IPS-15b (cell line): ENCODE results near the gene SFXN3.

Experiments
- H3K27me3 ChIP-seq: one replicate; pipeline ENCODE4 v1.6.1; 2013; ENCODE audit warnings: low read length; ENCODE audit not compliant: control insufficient read depth, insufficient read depth
- H3K36me3 ChIP-seq: one replicate; pipeline ENCODE4 v1.6.1; 2013; ENCODE audit warnings: low read length; ENCODE audit not compliant: control insufficient read depth, insufficient read depth
- H3K4me1 ChIP-seq: one replicate; pipeline ENCODE4 v1.6.1; 2013; ENCODE audit warnings: mild to moderate bottlenecking, low read length; ENCODE audit not compliant: control insufficient read depth, insufficient read depth
- H3K4me3 ChIP-seq: one replicate; pipeline ENCODE4 v1.5.1; 2013; ENCODE audit warnings: low read depth, low read length
- H3K9ac ChIP-seq: one replicate; pipeline ENCODE4 v1.6.1; 2013; ENCODE audit warnings: low read depth, mild to moderate bottlenecking, low read length
- H3K9me3 ChIP-seq: one replicate; pipeline ENCODE4 v1.6.1; 2013; ENCODE audit warnings: mild to moderate bottlenecking, low read length; ENCODE audit not compliant: control insufficient read depth, insufficient read depth

The SFXN3 gene

DNA sequence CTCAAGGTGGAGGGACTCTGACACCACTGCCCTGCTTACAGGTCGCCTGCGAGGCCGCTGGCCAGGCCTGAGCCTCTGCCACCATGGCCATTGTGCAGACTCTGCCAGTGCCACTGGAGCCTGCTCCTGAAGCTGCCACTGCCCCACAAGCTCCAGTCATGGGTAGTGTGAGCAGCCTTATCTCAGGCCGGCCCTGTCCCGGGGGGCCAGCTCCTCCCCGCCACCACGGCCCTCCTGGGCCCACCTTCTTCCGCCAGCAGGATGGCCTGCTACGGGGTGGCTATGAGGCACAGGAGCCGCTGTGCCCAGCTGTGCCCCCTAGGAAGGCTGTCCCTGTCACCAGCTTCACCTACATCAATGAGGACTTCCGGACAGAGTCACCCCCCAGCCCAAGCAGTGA lies 28.6 kb upstream of the SFXN3 start:
- no peak overlapping the region for H3K4me3 ChIP-seq
- H3K9me3 ChIP-seq = no peaks in the 10 kb centered on the region
- no peaks in the 10 kb centered on the region for H3K27me3 ChIP-seq
- H3K9ac ChIP-seq = no peak overlapping the region
- H3K36me3 ChIP-seq = peaks cover 20% of the 10 kb centered on the region
- H3K4me1 ChIP-seq = peaks cover 4% of the 10 kb centered on the region

DNA sequence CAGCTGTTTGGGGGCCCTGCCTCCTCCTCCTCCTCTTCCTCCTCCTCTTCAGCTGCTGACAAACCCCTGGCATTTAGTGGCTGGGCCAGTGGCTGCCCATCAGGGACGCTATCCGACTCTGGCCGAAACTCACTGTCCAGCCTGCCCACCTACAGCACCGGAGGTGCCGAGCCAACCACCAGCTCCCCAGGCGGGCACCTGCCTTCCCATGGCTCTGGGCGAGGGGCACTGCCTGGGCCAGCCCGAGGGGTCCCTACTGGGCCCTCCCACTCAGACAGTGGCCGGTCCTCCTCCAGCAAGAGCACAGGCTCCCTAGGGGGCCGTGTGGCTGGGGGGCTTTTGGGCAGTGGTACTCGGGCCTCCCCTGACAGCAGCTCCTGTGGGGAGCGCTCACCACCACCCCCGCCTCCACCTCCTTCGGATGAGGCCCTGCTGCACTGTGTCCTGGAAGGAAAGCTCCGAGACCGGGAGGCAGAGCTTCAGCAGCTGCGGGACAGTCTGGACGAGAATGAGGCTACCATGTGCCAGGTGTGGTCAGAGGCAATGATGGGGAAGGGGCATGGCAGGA lies 27.3 kb upstream of the SFXN3 start:
- peaks cover 1% of the 10 kb centered on the region for H3K4me1 ChIP-seq
- no peaks in the 10 kb centered on the region for H3K9me3 ChIP-seq
- H3K36me3 ChIP-seq = peaks cover 20% of the 10 kb centered on the region
- no peaks in the 10 kb centered on the region for H3K27me3 ChIP-seq
- H3K4me3 ChIP-seq = no peak overlapping the region
- no peak overlapping the region for H3K9ac ChIP-seq

DNA sequence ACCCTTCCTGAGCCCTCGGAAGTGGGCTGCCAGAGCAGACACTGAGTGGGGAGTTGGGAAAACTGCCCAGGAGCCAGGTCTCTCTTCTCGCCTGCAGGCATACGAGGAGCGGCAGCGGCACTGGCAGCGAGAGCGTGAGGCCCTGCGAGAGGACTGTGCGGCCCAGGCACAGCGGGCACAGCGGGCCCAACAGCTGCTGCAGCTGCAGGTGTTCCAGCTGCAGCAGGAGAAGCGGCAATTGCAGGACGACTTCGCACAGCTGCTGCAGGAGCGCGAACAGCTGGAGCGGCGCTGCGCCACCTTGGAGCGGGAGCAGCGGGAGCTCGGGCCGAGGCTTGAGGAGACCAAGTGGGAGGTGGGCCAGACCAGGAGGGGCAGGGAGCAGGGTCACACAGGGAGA lies 25.7 kb upstream of the SFXN3 start:
- H3K4me3 ChIP-seq = no peak overlapping the region
- no peaks in the 10 kb centered on the region for H3K4me1 ChIP-seq
- H3K9ac ChIP-seq = no peak overlapping the region
- H3K27me3 ChIP-seq = no peaks in the 10 kb centered on the region
- H3K36me3 ChIP-seq = peaks cover 20% of the 10 kb centered on the region
- H3K9me3 ChIP-seq = no peaks in the 10 kb centered on the region

DNA sequence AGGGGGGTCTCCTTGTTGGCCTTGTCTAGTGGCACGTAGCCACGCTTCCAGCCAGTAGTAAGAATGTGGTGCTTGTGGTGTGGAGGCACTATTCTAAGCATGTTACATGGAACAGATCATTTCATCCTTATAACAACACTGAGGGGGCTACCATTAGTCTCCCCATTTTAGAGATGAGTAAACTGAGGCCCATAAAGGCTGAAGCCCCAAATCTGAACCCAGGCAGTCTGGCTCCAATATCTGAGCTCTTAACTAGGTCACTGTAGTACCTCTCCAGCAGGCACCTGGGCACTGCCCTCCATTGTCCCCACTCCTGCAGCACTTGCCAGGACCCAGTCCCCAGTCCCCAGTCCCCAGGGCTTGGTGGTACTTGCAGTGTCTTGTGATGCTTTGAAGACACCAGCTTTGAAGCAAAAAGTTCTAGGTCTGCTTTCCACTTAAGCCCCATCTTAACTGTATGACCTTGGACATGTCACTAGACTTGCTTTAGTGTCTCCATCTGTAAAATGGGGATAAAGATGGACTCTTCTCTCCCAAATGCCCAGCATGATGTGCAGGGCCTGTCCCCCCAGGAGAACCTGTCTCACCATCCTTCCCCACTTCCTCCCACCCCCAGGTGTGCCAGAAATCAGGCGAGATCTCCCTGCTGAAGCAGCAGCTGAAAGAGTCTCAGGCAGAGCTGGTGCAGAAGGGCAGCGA lies 25.0 kb upstream of the SFXN3 start:
- H3K36me3 ChIP-seq = peaks cover 20% of the 10 kb centered on the region
- H3K4me3 ChIP-seq = no peak overlapping the region
- H3K9ac ChIP-seq = no peak overlapping the region
- no peaks in the 10 kb centered on the region for H3K4me1 ChIP-seq
- H3K9me3 ChIP-seq = no peaks in the 10 kb centered on the region
- H3K27me3 ChIP-seq = no peaks in the 10 kb centered on the region

DNA sequence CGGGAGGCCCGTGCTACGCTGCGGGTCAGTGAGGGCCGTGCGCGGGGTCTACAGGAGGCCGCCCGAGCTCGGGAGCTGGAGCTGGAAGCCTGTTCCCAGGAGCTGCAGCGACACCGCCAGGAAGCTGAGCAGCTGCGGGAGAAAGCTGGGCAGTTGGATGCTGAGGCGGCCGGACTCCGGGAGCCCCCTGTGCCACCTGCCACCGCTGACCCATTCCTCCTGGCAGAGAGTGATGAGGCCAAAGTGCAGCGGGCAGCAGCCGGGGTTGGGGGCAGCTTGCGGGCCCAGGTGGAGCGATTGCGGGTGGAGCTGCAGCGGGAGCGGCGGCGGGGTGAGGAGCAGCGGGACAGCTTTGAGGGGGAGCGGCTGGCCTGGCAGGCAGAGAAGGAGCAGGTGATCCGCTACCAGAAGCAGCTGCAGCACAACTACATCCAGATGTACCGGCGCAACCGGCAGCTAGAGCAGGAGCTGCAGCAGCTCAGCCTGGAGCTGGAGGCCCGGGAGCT lies 24.4 kb upstream of the SFXN3 start:
- Histone ChIP-seq H3K36me3 (peaks cover 20% of the 10 kb centered on the region), H3K4me1 (no peaks in the 10 kb centered on the region), H3K9me3 (no peaks in the 10 kb centered on the region), H3K4me3 (no peak overlapping the region), H3K9ac (no peak overlapping the region), H3K27me3 (no peaks in the 10 kb centered on the region)

DNA sequence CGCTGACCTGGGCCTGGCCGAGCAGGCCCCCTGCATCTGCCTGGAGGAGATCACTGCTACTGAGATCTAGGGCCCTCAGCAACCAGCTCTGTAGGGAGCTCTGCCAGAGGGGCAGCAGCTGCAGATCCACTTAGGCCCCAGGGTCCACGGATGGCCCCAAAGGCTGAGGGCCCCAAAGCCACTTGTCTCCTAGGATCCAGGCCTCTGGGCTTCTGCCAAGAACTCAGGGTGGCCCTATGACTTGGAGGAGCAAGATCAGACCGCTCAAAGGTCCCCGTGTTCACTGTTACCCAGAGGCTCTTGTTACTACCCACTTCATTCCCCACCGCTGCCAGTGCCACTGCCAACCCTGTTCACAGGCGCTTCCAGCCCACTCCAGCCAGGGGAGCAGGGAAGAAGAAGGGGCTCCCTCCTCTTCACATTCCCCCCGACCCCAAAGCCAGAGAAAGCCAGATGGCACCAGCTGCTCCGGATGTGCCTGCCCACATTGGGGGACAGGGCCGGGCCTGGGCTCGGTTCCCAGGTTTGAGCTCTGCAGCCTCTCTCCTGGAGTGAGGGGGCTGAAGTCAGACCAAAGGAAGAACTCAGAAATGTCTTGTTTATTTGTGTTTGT lies 23.8 kb upstream of the SFXN3 start:
- no peak overlapping the region for H3K9ac ChIP-seq
- H3K36me3 ChIP-seq = peaks cover 20% of the 10 kb centered on the region
- H3K9me3 ChIP-seq = no peaks in the 10 kb centered on the region
- H3K4me3 ChIP-seq = no peak overlapping the region
- H3K4me1 ChIP-seq = no peaks in the 10 kb centered on the region
- H3K27me3 ChIP-seq = no peaks in the 10 kb centered on the region

DNA sequence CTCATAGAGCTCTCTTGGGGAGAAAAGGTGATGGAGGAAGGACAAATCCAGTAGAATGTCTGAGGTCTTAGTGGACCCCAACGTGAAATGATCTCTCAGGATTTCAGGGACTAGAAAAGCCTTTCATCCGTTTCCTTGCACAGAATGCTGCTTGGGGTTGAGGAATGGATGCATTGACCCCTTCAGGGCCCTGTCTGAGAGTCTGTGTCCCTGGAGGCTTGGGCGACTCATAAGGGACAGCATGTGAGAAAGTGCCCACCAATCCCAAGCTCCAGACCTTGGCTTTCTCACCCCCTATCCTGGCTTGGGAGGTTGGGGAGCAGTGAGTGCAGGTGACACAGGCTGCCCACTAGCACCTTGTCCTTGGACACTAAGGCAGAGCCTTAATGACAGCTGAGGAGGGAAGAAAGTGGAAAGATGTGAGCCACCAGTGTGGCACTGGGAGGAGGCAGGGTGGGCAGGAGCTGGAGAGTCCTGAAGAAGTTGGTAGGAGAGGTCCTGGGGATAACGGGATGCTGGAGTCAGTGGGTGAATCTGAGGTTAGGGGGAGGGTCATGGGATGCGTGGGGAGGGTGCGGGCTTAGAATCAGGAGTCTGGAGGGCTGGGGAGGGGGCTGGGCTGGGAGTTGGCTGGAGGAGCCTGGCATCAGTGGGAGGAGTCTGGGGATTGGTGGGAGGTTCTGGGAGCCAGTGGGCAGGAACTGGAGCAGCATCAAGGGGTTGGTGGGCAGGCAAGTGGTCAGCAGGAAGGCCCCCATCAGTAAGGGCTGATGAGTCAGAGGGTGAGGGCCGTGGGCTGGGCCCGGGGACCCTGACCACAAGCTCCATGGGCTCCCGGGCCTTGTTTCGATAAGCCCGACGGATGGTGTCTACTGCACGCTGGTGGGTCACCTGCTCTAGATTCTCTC lies 22.9 kb upstream of the SFXN3 start:
- no peak overlapping the region for H3K9ac ChIP-seq
- peaks cover 14% of the 10 kb centered on the region for H3K36me3 ChIP-seq
- H3K4me3 ChIP-seq = no peak overlapping the region
- no peaks in the 10 kb centered on the region for H3K27me3 ChIP-seq
- H3K4me1 ChIP-seq = no peaks in the 10 kb centered on the region
- no peaks in the 10 kb centered on the region for H3K9me3 ChIP-seq

DNA sequence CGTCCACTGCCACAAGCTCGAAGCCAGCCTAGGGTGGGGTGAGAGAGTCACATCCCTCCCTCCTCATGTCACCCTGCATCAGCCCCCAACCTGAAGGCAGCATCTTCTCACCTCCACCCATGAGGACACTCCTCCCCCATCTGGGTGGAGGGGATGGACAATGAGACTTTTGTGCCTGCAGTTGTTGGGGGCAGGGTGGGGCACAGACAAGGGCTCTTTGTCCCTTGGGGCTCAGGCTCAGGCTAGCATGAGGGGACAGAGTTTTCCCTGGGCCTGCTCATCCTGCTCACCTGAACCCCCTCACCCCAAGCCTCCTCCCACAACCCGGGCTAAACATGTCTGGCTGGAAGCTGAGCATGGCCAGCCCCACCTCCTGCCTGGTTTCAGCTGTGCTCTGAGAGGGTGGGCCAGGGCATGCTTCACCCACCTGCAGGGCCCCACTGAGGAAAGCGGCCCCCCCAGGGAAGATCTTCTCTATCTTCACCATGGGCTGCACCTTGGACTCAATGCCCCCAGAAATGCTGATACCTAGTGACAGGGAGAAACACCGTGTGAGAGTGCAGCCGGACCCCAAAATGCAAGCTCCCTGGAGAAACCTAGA lies 22.1 kb upstream of the SFXN3 start:
- Histone ChIP-seq H3K9ac (no peak overlapping the region), H3K36me3 (peaks cover 14% of the 10 kb centered on the region), H3K4me1 (no peaks in the 10 kb centered on the region), H3K4me3 (no peak overlapping the region), H3K9me3 (no peaks in the 10 kb centered on the region), H3K27me3 (no peaks in the 10 kb centered on the region)

DNA sequence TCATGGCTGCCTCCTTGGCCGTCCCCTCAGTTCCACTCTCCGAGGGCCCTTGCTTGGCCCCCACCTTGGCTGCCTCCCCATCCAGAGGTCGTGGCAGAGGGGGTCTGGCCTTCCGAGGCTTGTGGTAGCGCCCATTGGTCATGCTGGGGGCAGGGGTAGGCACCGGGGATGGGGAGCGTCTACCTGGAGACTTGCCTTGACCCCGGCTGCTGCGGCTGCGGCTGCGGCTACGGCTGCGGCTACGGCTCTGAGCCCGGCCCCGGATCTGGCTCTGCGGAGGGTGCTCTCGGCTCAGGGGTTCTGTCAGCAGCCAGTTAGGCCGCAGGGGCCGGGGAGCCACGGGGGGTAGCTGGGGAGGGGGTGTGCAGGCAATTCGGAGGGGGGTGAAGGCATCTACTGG lies 20.7 kb upstream of the SFXN3 start:
- no peak overlapping the region for H3K4me3 ChIP-seq
- no peaks in the 10 kb centered on the region for H3K4me1 ChIP-seq
- H3K9ac ChIP-seq = no peak overlapping the region
- no peaks in the 10 kb centered on the region for H3K9me3 ChIP-seq
- peaks cover 10% of the 10 kb centered on the region for H3K27me3 ChIP-seq
- H3K36me3 ChIP-seq = peaks cover 13% of the 10 kb centered on the region

DNA sequence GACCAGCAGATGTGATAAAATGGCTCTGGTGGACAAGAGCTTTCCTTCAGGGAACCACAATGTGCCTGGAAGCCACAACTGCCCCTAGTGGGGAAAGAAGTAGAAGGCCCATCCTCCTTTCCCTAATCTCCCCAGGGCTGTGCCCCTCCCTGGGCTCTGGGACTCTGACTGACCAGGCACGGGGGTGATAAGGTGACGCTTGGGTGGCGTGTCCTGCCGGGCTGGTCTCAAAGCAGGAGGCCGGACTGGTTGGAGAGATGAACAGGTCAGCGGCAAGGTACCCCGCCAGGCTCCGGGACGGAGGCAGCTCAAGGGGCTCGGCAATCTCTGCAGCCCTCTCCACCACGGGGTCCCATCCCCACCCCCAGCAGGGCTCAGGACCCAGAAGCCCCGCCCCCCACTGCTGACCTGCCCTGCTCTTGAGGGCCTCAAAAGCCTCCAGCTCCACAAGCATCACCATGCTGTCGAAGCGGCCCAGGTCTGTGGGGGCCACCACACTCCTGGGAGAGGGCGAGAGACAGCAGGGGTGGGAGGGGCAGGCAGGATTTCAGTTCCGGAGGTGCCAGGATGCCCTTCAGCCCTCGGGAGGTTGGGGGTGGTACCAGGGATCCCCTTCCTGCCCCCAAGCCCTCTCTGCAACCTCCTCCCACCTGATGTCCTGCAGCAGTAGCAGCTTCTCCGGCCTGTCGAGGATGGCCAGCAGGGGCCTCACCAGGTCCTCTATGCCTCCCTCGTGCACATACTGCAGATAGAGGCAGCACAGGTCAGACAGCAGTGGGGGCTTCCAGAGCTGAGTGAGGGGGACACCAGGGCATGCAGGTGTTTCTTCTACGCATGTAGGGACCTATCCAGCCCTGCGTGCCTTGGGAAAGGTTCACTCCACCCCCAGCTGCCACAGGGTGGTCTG lies 19.3 kb upstream of the SFXN3 start:
- Histone ChIP-seq H3K27me3 (peaks cover 20% of the 10 kb centered on the region), H3K4me1 (no peaks in the 10 kb centered on the region), H3K4me3 (no peak overlapping the region), H3K9ac (no peak overlapping the region), H3K36me3 (peaks cover 4% of the 10 kb centered on the region), H3K9me3 (no peaks in the 10 kb centered on the region)
